Erythroblast (primary cell): ENCODE data around the gene ATG4D.

Source experiments
- GATA1 ChIP-seq: IDR thresholded peaks from 2 replicates; pipeline ENCODE4 v1.6.1; 2011; ENCODE audit warnings: low read depth, mild to moderate bottlenecking, control low read depth, low read length, moderate library complexity
- POLR2A ChIP-seq: IDR thresholded peaks from 2 replicates; pipeline ENCODE4 v1.6.1; 2011; ENCODE audit warnings: mild to moderate bottlenecking, low read length

- TF ChIP-seq POLR2A (no peak), GATA1 (no peak)
Measured at GRCh38 chr19:10593820-10594637, 50.3 kb downstream of the ATG4D start.
